Measurements from ENCODE around the gene HIF3A. TPM values are rescaled to one million over a fixed set of nuclear protein-coding genes. Genes with fewer than 3 reads are reported as not detected.
A peak's percentile ranks its signal among the peaks of the same experiment; 100 is the strongest.

The HIF3A gene
- polyA plus RNA-seq, 2 donors, result 12.3 to 27.3 TPM

DNA sequence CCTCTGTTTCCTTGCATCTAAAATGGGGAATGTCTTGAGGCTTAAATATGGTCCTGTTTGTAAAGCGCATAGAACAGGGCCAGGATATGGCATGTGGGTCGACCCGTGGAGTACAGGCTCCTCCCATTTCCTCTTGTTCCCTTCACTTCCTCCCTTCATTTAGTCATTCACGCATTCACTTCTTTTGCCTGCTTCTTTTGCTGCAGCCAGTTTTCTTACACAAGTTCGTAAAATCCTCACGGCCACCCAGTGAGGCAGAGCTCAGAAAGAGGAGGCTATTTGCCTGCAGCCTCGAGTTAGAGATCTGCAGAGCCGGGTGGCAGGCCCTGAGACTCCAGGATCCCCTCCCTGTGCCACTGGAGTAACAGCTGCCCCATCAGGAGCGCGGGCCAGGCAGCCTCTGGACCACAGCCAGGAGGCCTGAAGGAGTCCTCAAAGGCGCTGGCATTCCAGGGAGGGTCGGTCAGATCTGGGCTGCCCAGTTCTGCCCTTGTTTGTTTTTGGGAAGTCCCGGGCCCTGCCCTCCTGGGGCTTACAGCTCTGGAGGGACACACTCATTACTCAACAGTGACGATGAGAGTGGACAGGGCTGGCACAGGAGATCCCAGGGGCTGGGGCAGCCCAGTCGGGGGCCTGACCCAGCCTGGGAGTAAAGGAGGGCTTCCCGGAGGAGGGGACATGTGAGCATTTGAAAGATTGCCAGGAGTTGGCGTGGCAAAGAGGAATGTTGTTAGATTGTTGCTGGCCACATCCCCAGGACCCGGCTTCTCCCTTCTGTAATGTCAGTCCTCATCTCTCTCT is 54.6 kb downstream of the HIF3A start:
- Histone ChIP-seq H3K27ac (ENCODE audit: low read depth in 2 of 2, low read length in 1 of 2) (peak overlapping the region; percentile 60 to 80), H3K4me1 (ENCODE audit: control insufficient read depth in 2 of 2, insufficient read depth in 2 of 2, low read length in 1 of 2) (peaks cover 24 to 34% of the 10 kb centered on the region in 2 donors), H3K9me3 (ENCODE audit: control insufficient read depth in 2 of 2, insufficient read depth in 1 of 2, low read depth in 1 of 2, low read length in 1 of 2) (no peaks in the 10 kb centered on the region), H3K4me3 (ENCODE audit: low read depth in 1 of 2, low read length in 2 of 2) (no peak overlapping the region), H3K36me3 (ENCODE audit: control insufficient read depth in 2 of 2, insufficient read depth in 2 of 2, low read length in 1 of 2) (peaks cover 11 to 25% of the 10 kb centered on the region in 2 donors), H3K27me3 (ENCODE audit: control insufficient read depth in 1 of 2, insufficient read depth in 2 of 2, low read length in 2 of 2) (no peaks in the 10 kb centered on the region)
- WGBS, 2 donors, result 24 to 40% methylated on average over 18 of the region's 18 CpGs

DNA sequence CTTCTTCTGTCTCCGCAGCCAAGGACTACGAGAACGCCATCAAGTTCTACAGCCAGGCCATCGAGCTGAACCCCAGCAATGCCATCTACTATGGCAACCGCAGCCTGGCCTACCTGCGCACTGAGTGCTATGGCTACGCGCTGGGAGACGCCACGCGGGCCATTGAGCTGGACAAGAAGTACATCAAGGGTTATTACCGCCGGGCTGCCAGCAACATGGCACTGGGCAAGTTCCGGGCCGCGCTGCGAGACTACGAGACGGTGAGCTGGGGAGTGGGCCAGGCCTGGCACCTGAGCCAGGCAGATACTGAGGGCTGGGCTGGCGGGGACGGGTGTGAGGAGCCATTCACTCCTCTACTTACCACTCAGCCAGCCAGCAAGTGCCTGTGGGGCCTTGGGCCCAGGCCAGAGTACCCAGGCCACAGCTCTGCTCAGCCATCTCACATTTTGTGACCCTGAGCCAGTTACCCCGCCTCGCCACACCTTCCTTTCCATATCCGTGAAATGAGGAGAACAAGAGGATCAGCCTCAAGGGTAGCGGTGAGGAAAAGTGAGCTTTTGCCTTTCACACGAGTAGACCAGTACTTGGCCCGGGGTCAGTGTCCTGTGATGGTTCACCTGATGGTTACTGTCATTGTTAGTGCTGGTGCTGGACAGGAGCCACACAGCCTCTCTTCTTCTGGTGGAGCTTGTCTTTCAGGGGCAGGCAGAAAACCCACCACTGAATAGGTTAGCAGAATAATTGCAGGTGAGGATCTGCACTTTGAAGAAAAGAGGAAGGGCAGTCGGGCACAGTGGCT is 57.1 kb downstream of the HIF3A start:
- Histone ChIP-seq H3K4me3 (ENCODE audit: low read depth in 1 of 2, low read length in 2 of 2) (no peak overlapping the region), H3K9me3 (ENCODE audit: control insufficient read depth in 2 of 2, insufficient read depth in 1 of 2, low read depth in 1 of 2, low read length in 1 of 2) (no peaks in the 10 kb centered on the region), H3K4me1 (ENCODE audit: control insufficient read depth in 2 of 2, insufficient read depth in 2 of 2, low read length in 1 of 2) (peaks cover 23 to 30% of the 10 kb centered on the region in 2 donors), H3K27ac (ENCODE audit: low read depth in 2 of 2, low read length in 1 of 2) (no peak overlapping the region), H3K36me3 (ENCODE audit: control insufficient read depth in 2 of 2, insufficient read depth in 2 of 2, low read length in 1 of 2) (peaks cover 11 to 29% of the 10 kb centered on the region in 2 donors), H3K27me3 (ENCODE audit: control insufficient read depth in 1 of 2, insufficient read depth in 2 of 2, low read length in 2 of 2) (no peaks in the 10 kb centered on the region)
- 77 to 88% methylated on average over 28 of the region's 28 CpGs for WGBS, 2 donors

DNA sequence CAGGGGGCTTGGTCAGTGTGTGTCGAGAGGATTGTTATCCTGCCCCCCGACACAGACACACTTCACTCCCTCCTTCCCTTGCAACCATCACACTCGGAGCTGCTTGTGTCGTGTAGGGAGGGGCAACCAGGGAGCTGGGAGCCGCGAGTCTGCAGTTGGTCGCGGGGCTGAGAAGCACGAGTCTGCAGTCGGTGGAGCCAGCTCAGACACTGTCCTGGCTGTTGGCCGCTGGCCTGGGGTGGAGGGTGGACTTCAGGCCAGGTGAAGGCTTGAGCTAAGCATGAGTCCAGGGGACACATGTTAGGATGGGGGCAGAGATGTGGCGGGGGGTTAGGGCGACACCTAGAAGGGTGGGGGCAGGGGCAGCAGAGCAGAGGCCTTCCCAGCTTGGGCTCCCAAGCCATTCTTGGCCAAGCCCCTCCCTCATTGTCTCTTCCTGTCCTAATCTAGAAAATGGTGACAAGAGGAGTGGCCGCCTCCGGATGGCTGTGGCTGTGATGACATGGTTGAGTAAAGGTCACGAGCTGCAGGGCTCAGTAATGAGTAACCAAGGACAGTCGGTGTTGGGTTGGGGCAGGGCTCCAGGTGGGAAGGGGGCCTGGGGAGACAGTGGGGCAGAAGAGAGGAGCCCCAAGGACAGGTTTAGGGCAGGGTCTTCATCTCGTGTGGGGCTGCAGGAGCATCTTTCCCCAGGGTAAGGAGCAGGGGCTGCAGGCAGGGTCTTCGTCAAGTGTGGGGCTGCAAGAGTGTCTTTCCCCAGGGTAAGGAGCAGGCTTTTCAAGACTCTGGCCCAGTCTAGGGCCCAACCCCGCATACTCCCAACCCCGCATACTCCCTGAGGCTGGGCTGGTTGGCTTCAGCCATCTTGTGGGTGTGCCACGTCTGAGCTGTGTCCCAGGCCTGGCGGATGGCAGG is 58.6 kb downstream of the HIF3A start:
- Histone ChIP-seq H3K36me3 (ENCODE audit: control insufficient read depth in 2 of 2, insufficient read depth in 2 of 2, low read length in 1 of 2) (peaks cover 11 to 29% of the 10 kb centered on the region in 2 donors), H3K4me3 (ENCODE audit: low read depth in 1 of 2, low read length in 2 of 2) (no peak overlapping the region), H3K27ac (ENCODE audit: low read depth in 2 of 2, low read length in 1 of 2) (no peak overlapping the region), H3K9me3 (ENCODE audit: control insufficient read depth in 2 of 2, insufficient read depth in 1 of 2, low read depth in 1 of 2, low read length in 1 of 2) (no peaks in the 10 kb centered on the region), H3K4me1 (ENCODE audit: control insufficient read depth in 2 of 2, insufficient read depth in 2 of 2, low read length in 1 of 2) (peaks cover 14 to 17% of the 10 kb centered on the region in 2 donors), H3K27me3 (ENCODE audit: control insufficient read depth in 1 of 2, insufficient read depth in 2 of 2, low read length in 2 of 2) (no peaks in the 10 kb centered on the region)
- WGBS, 2 donors, result 79 to 81% methylated on average over 23 of the region's 23 CpGs

DNA sequence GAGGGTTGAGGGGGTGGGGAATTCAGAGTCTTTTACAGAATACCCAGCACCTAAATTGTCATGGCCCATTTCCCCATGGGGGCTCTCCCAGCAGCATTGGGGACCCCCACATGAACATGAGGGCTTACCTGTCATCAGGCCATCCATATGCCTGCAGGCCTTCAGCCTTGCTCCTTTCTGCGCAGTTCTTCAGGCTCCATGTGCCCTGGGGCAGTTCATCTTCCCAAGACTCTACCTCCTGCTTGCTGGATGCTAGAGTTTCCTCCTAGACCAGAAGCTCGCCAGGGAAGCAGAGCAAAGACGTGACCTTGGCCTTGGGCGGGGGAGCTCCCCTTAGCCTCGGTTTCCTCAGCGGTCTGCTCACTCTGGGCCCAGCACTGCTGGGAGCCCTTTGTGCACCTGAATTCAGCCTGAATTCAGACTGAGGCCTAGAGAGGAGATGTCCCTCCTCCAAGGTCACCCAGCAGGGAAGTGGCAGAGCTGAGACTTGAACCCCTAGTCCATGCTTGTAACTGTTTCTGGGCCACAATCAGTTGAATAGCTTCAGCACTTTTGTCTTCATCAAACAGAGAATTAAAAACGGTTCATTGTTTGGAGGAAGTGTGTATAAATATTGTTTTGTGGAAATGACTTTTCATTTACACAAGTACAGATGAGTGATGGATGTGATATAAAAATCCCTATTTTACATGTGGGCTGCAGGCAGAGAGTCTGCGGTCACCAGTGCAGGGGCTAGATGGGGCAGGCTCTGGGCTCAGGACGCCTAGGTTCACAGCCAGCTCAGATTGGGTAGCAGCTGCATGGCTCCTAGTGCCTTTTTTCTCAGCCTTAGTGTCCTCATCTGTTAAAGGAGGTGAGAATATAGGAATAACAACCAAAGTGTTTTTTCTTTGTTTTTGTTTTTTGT is 59.6 kb downstream of the HIF3A start:
- Histone ChIP-seq H3K9me3 (ENCODE audit: control insufficient read depth in 2 of 2, insufficient read depth in 1 of 2, low read depth in 1 of 2, low read length in 1 of 2) (no peaks in the 10 kb centered on the region), H3K4me3 (ENCODE audit: low read depth in 1 of 2, low read length in 2 of 2) (no peak overlapping the region), H3K4me1 (ENCODE audit: control insufficient read depth in 2 of 2, insufficient read depth in 2 of 2, low read length in 1 of 2) (peaks cover 6 to 9% of the 10 kb centered on the region in 2 donors), H3K36me3 (ENCODE audit: control insufficient read depth in 2 of 2, insufficient read depth in 2 of 2, low read length in 1 of 2) (peaks cover 11 to 29% of the 10 kb centered on the region in 2 donors), H3K27ac (ENCODE audit: low read depth in 2 of 2, low read length in 1 of 2) (no peak overlapping the region), H3K27me3 (ENCODE audit: control insufficient read depth in 1 of 2, insufficient read depth in 2 of 2, low read length in 2 of 2) (no peaks in the 10 kb centered on the region)
- 87 to 88% methylated on average over 9 of the region's 9 CpGs for WGBS, 2 donors

DNA sequence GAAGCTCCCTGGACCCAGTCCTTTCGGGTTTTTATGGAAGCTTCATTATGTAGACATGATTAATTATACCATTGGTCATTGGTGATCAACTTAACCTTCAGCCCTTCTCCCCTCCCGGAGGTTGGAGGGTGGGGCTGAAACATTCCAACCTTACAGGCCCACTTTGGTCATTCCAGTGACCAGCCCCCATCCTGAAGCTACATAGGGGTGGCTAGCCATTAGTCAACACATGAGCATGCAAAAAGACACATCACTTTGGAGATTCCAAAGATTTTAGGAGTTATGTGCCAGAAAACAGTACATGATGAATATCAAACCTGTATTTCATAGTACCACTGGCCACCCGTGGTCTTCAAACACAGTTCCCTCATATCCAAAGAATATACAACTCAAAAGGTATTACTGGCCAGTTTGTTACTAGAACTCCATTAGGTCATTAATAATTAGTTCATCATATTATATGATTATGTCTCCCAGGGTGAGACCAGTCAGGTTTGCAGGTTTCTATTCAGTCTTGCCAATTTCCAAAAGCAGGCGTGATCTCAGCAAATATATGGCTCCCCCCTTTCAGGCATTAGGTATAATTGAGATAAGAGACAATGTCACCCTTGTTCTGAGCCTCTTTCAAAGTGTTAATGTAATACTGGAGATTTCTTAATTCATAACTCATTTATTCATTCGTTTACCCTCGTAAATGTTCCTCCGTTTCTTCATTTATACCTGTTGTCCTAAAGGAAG is 61.2 kb downstream of the HIF3A start:
- peaks cover 0 to 3% of the 10 kb centered on the region in 2 donors for H3K4me1 ChIP-seq (ENCODE audit: control insufficient read depth in 2 of 2, insufficient read depth in 2 of 2, low read length in 1 of 2)

DNA sequence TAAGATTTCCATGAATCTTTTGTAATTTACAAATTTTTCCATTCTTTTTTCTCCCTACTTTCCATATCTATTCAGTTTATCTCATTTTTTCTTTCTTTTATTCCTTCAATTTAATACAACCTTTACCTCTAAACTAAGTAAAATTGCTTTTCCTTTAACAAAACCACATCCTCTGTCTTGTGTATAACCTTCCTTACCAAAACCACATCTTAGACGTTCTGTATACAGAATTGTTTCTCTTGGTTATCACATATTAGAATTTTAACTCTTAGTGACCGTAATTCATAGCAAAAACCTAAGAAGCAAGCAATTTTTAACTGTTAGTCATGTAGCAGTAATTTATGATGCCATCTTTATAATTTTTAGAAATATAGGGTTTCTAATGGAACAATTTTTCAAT is 65.1 kb downstream of the HIF3A start:
- Histone ChIP-seq H3K27ac (ENCODE audit: low read depth in 2 of 2, low read length in 1 of 2) (no peak overlapping the region), H3K36me3 (ENCODE audit: control insufficient read depth in 2 of 2, insufficient read depth in 2 of 2, low read length in 1 of 2) (peaks cover 0 to 5% of the 10 kb centered on the region in 2 donors), H3K9me3 (ENCODE audit: control insufficient read depth in 2 of 2, insufficient read depth in 1 of 2, low read depth in 1 of 2, low read length in 1 of 2) (no peaks in the 10 kb centered on the region), H3K4me3 (ENCODE audit: low read depth in 1 of 2, low read length in 2 of 2) (no peak overlapping the region), H3K27me3 (ENCODE audit: control insufficient read depth in 1 of 2, insufficient read depth in 2 of 2, low read length in 2 of 2) (no peaks in the 10 kb centered on the region), H3K4me1 (ENCODE audit: control insufficient read depth in 2 of 2, insufficient read depth in 2 of 2, low read length in 1 of 2) (no peaks in the 10 kb centered on the region)
- 65% methylated on average over 2 of the region's 2 CpGs for WGBS, 2 donors

More for the DNA sequence above, 61.2 kb downstream of the HIF3A start:
- Histone ChIP-seq H3K36me3 (ENCODE audit: control insufficient read depth in 2 of 2, insufficient read depth in 2 of 2, low read length in 1 of 2) (peaks cover 11 to 29% of the 10 kb centered on the region in 2 donors), H3K9me3 (ENCODE audit: control insufficient read depth in 2 of 2, insufficient read depth in 1 of 2, low read depth in 1 of 2, low read length in 1 of 2) (no peaks in the 10 kb centered on the region), H3K4me3 (ENCODE audit: low read depth in 1 of 2, low read length in 2 of 2) (no peak overlapping the region), H3K27me3 (ENCODE audit: control insufficient read depth in 1 of 2, insufficient read depth in 2 of 2, low read length in 2 of 2) (no peaks in the 10 kb centered on the region), H3K27ac (ENCODE audit: low read depth in 2 of 2, low read length in 1 of 2) (no peak overlapping the region)
- WGBS, 2 donors, result 80 to 84% methylated on average over 7 of the region's 7 CpGs

DNA sequence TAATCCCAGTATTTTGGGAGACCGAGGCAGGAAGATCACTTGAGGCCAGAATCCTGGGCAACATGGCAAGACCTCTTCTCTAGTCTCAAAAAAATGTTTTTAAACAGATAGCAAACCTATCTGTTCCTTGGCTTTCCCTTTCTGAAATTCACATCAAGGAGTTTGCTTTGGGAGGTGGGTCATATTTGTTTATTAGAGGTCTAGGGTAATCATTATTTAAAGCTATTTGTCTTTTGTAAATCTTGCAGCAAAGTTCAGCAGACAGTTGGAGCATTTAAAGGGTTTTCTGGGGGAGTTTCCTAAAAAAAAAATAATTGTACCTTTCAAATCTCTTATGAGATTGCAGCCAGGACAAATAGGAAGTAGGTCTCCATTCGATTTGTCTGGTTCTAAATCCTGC is 67.5 kb downstream of the HIF3A start:
- H3K4me1 ChIP-seq (ENCODE audit: control insufficient read depth in 2 of 2, insufficient read depth in 2 of 2, low read length in 1 of 2), result no peaks in the 10 kb centered on the region
- H3K27ac ChIP-seq (ENCODE audit: low read depth in 2 of 2, low read length in 1 of 2), result no peak overlapping the region
- no peak overlapping the region for H3K4me3 ChIP-seq (ENCODE audit: low read depth in 1 of 2, low read length in 2 of 2)
- peaks cover 0 to 3% of the 10 kb centered on the region in 2 donors for H3K36me3 ChIP-seq (ENCODE audit: control insufficient read depth in 2 of 2, insufficient read depth in 2 of 2, low read length in 1 of 2)
- H3K9me3 ChIP-seq (ENCODE audit: control insufficient read depth in 2 of 2, insufficient read depth in 1 of 2, low read depth in 1 of 2, low read length in 1 of 2), result no peaks in the 10 kb centered on the region
- no peaks in the 10 kb centered on the region for H3K27me3 ChIP-seq (ENCODE audit: control insufficient read depth in 1 of 2, insufficient read depth in 2 of 2, low read length in 2 of 2)
- WGBS, 2 donors, result 87 to 89% methylated on average over 2 of the region's 2 CpGs

DNA sequence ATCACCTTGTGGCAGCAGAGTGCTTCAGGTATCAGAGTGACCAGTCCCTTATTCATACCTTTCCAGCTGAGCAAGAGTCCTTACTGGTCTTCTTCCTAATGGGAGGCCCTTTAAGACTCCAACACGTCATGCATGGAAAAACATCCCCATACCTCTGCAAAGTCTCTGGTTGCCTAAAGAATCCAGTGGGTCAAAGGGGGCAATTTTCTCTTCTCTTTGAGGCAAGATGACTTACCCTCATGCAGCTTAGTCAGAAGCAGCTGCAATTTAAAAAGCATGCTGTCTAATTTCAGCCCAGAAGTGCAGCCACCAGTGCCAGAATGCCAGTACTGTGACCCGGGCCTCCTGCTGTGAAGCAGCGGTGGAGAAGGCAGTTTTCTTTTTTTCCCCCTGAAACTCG is 68.7 kb downstream of the HIF3A start:
- peaks cover 0 to 4% of the 10 kb centered on the region in 2 donors for H3K4me1 ChIP-seq (ENCODE audit: control insufficient read depth in 2 of 2, insufficient read depth in 2 of 2, low read length in 1 of 2)
- H3K9me3 ChIP-seq (ENCODE audit: control insufficient read depth in 2 of 2, insufficient read depth in 1 of 2, low read depth in 1 of 2, low read length in 1 of 2), result no peaks in the 10 kb centered on the region
- no peak overlapping the region for H3K27ac ChIP-seq (ENCODE audit: low read depth in 2 of 2, low read length in 1 of 2)
- no peak overlapping the region for H3K4me3 ChIP-seq (ENCODE audit: low read depth in 1 of 2, low read length in 2 of 2)
- 86 to 91% methylated on average over 4 of the region's 4 CpGs for WGBS, 2 donors
- H3K36me3 ChIP-seq (ENCODE audit: control insufficient read depth in 2 of 2, insufficient read depth in 2 of 2, low read length in 1 of 2), result peaks cover 0 to 6% of the 10 kb centered on the region in 2 donors
- H3K27me3 ChIP-seq (ENCODE audit: control insufficient read depth in 1 of 2, insufficient read depth in 2 of 2, low read length in 2 of 2), result no peaks in the 10 kb centered on the region

Measured in esophagus (tissue), 2 donors.